GM10847 (cell line): ENCODE measurements around the gene PCK2.
A peak's percentile ranks its signal among the peaks of the same experiment; 100 is the strongest.

Experiments used
- POLR2A ChIP-seq: IDR thresholded peaks from 2 replicates; pipeline ENCODE4 v1.6.1; 2011; ENCODE audit not compliant: insufficient read length; ENCODE audit errors: extremely low read depth

PCK2 gene

GRCh38 chr14:24132061-24132685 lies 38.1 kb downstream of the PCK2 start:
- no peak for TF ChIP-seq POLR2A

GRCh38 chr14:24132976-24133375 lies 38.9 kb downstream of the PCK2 start:
- TF ChIP-seq POLR2A = no peak

GRCh38 chr14:24133735-24134134 lies 39.6 kb downstream of the PCK2 start:
- no peak for TF ChIP-seq POLR2A

GRCh38 chr14:24135584-24135833 lies 41.4 kb downstream of the PCK2 start:
- no peak for TF ChIP-seq POLR2A

- peak; percentile 56 for TF ChIP-seq POLR2A
These were observed 41.9 kb downstream of the PCK2 start, which contains the start of gene PSME1 for GRCh38 chr14:24135834-24136683. Gene PSME1, plus strand, starts transcription at chr14:24136194. Its CDS starts 69 bp downstream, at chr14:24136263.

- no peak for TF ChIP-seq POLR2A
These were observed 42.8 kb downstream of the PCK2 start for GRCh38 chr14:24136684-24137528.

- no peak for TF ChIP-seq POLR2A
These were observed 43.7 kb downstream of the PCK2 start for GRCh38 chr14:24137529-24138395.

- no peak for TF ChIP-seq POLR2A
These were observed 44.5 kb downstream of the PCK2 start for GRCh38 chr14:24138396-24139271.

- TF ChIP-seq POLR2A = no peak
These were observed 45.3 kb downstream of the PCK2 start for GRCh38 chr14:24139272-24139934.

- TF ChIP-seq POLR2A = peak; percentile 92
These were observed 47.2 kb downstream of the PCK2 start, which contains the start of gene EMC9 for GRCh38 chr14:24141097-24141880. Gene EMC9, minus strand, starts transcription at chr14:24141591. Its CDS starts 287 bp downstream, at chr14:24141304.

GRCh38 chr14:24143511-24143910 lies 49.4 kb downstream of the PCK2 start:
- TF ChIP-seq POLR2A = no peak

- TF ChIP-seq POLR2A = no peak
These were observed 50.3 kb downstream of the PCK2 start for GRCh38 chr14:24144451-24144850.
